ENCODE measurements around the gene CAMKMT.

The CAMKMT gene

DNA sequence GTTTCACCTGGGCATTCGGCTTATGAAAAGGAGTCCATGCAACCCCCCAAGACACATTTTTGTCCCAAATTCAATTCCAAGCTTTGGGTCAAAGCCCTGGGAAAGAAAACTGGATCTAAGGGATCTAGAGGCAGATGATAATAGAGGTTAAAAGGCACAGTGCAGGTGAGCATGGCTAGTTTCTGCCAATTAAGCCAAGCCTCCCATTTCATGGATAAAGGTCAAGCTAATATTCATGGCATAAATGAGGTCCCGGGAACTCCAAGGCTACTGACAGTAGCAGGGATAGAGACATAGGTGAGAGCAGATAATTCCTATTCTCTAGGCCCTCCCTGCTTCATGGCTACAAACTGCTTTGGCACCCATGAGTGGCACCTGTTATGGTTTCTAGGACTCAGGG, 83.1 kb downstream of the CAMKMT start:
- no peak for DNase-seq (ENCODE audit: low spot score)

DNA sequence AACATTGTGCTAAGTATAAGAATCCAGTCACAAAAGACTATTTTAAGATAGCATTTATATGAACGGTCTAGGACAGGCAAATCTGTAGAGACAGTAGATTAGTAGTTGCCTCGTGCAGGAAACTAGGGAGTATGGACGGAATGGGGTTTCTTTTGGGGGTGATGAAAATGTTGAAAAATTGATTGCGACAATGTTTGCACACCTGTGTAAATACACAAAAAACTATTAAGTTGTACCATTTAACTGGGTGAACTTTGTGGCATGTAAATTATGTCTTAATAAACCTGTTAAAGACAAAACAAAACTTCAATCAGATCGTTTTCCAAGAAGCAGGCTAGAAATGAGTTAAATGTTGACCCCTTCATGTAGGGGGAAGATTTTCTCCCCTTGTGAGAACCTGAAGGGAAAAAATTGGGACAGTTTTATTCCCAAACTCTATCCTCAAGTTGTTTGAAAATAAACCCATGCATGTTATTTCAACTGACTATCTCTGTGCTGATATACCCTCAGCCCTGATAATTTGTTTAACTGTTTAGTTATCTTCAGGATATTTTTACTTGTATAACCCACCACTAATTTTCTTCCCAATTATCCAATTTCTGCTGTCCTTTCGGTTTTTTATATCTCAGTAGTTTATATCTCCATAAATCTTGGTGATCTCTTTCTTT, 87.2 kb downstream of the CAMKMT start:
- no peak for DNase-seq (ENCODE audit: low spot score)

DNA sequence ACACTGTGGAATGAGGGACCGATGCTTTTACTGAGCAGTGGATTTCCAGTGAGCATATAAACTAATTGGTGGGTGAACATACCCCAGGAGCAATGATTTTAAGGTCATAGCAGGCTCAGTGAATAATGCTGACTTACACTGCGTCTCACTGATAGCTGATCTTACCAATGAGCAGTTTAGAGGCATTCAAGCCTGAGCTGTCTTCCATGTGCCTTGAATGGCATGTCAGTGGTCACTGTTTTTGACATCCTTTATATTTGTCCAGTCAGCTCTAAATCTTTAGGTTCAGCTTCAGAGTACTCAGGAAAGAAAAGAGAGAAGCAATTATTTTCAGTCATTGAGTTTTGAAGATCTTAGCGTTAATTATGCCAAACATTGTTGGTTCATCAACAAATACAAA, 88.3 kb downstream of the CAMKMT start:
- no peak for DNase-seq (ENCODE audit: low spot score)

GRCh38 chr2:44450806-44451205, 89.1 kb downstream of the CAMKMT start:
- DNase-seq (ENCODE audit: low spot score): no peak

DNA sequence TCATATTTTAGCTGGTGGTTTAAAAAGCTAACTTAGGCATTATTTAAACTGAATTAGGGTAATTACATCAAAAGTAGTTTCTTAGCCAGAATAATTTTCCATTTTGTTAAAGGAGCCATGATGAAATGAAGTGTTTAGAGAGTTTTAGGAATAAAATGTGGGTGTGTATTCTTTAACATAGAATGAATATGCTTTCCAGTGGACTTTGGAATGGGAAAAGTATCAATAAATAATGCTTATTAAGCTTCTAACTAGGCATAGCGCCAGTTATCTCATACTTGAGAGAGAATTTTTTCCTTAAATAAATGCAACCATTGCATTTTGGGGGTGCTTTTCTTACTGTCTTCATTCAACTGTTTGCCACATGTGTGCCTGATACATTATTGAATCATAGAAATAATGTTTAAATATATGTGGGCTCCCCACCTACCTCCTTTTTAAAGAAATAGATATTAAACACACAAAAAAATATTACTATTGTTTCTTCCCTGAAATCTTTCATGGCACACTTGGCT, 90.4 kb downstream of the CAMKMT start:
- DNase-seq (ENCODE audit: low spot score): no peak

DNA sequence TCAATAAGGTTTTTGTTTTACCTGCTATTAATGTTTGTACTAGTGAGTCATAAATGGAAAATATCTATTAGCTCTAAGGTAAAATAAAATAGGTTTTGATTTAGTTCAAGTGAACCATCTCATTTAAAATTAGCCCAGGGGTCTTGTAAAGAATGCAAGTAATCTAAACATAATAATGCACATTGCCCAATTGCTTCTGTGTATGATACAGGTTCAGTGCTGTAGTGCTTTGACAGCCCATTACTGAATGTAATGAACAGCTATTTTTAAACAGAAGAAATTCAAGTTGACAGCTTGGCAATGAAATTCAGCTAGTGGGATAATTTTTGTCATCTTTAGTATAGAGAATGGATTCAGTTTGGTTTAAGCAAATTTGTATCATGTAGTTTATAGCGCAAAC, 91.5 kb downstream of the CAMKMT start:
- DNase-seq (ENCODE audit: low spot score): no peak

- DNase-seq (ENCODE audit: low spot score): no peak
These were observed 94.1 kb downstream of the CAMKMT start for GRCh38 chr2:44455877-44456276.

DNA sequence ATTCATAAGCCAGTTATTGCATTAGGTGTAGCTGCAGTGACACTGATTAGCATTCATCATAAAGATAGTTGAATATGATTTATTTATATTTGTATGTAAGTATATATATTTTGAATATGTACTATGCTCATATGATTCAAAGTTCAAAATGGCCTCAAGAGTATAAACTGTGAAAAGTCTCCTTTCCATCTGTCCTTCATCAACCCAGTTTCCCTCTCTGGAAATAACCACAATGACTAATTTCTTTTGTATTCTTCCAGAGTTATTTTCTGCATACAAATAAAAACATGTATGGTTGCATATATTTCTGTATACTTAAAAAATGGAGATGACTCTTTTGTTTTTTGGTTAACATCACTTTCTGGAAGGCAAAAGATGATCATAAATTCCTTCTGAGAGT, 95.2 kb downstream of the CAMKMT start:
- DNase-seq (ENCODE audit: low spot score): no peak

DNA sequence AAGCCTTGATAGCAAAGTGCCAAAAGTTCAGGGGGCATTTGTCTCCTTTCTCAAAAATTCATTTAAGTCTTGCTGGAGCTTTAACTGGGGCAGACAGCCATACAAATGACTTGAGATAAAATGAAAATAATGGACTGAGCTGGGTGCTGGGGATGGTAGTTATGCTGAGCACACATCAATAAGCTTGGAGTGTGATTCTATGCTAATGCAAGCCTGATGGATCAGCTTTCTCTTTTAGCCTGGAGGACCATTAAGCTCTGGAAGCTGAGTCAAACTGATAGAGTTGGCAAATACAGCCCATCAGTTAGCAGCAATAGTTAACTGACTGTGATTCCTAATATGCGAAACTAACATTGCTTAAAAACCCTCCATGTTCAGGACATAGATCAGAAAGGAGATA, 98.0 kb downstream of the CAMKMT start:
- DNase-seq (ENCODE audit: low spot score): no peak

DNA sequence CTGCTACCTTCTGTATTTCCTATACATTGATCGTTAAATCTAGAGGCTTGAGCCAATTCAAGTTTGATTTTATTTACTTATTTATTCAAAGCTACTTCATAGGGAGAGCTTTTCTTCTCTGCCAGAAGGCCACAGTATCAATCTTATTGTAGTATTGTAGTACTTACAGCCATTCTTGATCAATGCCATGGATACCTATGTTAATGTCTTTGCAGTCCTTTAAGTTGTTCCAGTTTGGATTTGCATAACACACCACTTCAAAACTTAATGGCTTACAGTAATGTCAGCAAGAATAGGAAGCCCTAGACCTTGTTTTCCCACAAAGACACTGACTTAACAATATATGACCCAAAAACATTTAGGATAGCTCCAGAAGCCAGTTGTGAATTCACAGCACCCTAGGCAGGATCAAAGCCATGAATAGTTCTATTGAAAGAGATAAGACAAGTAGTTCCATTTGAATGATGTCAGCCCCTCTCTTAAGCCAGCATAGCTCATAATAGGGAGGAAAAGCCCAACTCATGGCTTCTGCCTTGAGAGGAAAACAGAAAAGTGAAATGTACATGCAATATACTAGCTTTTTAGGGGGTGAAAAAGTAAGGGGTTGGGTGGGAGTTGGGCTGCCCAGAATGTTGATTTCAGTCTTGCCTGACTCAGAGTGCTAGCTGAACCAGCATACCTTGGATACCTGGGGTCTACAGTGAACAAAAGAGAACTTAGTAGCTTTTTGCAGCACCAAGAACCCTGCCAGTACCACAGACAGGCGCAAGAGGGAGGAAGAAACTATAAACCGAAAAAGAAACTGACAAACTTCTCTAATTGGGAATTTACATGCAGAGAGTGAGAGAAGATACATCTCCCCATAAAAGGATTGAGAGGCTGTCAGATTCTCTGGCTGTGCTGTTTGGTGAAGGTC, 101.4 kb downstream of the CAMKMT start:
- no peak for DNase-seq (ENCODE audit: low spot score)

- DNase-seq (ENCODE audit: low spot score): no peak
These were observed 102.7 kb downstream of the CAMKMT start for GRCh38 chr2:44464437-44464836.

- DNase-seq (ENCODE audit: low spot score): no peak
These were observed 108.4 kb downstream of the CAMKMT start for GRCh38 chr2:44470151-44470550.

DNA sequence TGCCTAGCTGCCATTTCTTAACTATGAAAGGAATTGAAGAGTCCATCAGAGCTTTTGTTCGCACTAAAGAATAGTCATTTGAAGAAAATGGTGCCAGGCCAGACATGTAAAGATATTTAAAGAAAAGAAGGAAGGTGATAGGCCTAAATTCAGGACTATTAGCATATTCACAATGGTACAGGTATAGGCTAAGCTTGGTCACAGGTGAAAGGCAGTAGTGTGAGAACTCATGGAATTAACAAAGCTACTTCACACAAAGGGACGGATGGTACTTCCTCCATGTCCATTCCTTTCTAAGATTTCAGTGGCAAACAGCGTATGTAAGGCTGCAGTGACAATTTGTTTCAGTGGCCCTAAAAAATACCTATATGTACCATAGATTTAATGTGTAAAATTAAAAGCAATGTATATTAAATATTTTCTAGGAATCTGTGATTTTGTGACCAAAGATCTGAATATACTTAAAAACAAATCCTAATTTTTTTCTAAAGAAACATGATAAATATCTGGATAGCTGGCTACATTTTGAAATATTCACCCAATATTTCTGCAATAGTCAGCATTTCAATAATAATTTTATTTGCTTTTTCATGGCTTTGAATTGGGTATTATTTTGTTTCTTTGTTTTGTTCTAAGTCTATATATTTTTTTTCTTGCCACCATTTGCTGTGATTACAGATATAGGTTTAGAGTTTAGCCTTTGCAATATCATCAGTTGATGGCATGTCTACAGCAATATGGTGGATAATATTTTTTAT, 116.1 kb downstream of the CAMKMT start:
- no peak for DNase-seq (ENCODE audit: low spot score)

- DNase-seq (ENCODE audit: low spot score): peak; percentile 72
These were observed 117.6 kb downstream of the CAMKMT start for GRCh38 chr2:44479127-44479887.

GRCh38 chr2:44480068-44480467, 118.3 kb downstream of the CAMKMT start:
- DNase-seq (ENCODE audit: low spot score): no peak

DNA sequence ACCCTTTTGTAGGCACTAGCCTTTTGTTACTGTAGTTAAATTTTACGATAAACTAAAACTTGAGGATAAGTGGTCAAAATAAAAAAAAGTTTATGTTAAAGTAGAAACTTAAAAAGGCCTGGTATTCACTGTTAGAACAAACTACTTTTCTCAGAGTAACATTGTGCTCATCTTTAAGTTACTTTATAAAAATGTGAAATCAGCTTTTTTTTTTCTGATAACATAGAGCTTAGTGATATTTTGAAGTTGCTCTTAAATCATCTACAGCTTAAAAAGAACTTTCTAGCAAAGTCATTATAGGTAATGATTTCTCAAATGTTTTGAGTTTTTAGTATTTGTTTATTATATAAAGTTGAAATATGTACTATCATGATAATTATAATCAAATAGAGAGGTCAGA, 125.3 kb downstream of the CAMKMT start:
- no peak for DNase-seq (ENCODE audit: low spot score)

- no peak for DNase-seq (ENCODE audit: low spot score)
These were observed 129.0 kb downstream of the CAMKMT start for GRCh38 chr2:44490726-44491125.

- DNase-seq (ENCODE audit: low spot score): no peak
These were observed 132.3 kb downstream of the CAMKMT start for GRCh38 chr2:44494006-44494405.

GRCh38 chr2:44495035-44495434, 133.3 kb downstream of the CAMKMT start:
- no peak for DNase-seq (ENCODE audit: low spot score)

DNA sequence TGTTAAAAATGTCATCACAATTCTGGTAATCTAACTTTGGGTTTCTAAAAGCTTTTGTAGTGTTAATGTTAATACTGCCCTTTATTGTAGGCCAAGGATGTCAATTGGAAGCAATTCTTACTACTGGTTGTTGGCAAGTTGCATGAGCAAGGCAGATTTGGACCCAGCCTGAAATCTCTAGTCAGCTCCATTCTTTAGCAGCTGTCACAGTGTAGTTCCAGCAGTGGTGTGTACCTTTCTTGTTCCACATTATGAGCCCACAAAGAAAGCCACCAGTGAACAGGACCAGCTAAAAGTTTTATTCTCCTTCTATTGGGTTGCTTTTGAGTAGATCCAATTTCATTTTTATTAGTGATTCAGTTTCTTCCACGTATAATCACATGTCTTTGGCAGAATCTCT, 133.8 kb downstream of the CAMKMT start:
- DNase-seq (ENCODE audit: low spot score): no peak

GRCh38 chr2:44496130-44496529, 134.4 kb downstream of the CAMKMT start:
- no peak for DNase-seq (ENCODE audit: low spot score)

- DNase-seq (ENCODE audit: low spot score): no peak
These were observed 136.8 kb downstream of the CAMKMT start for GRCh38 chr2:44498551-44498950.
